Motor neuron (in vitro differentiated cells): ENCODE results near the gene GRHPR. TPM values are rescaled to one million over a fixed set of nuclear protein-coding genes. Genes with fewer than 3 reads are reported as not detected.

ENCODE experiments used
- ATAC-seq, 8 experiments: fragments of 200-7000 bp; cut with Tn5 transposase; replicated peaks in 6 of 8; 2 replicates each; pipeline ENCODE4 v1.8.0; 2021; ENCODE audit warnings: mild to moderate bottlenecking in 8 of 8, moderate library complexity in 8 of 8
- H3K27ac ChIP-seq, 2 donors: fragments of 250-450 bp; sonication (Bioruptor Pico); 2 replicates each; pipeline ENCODE4 v1.9.0; 2021; ENCODE audit warnings: antibody characterized with exemption in 2 of 2, mild to moderate bottlenecking in 2 of 2, moderate library complexity in 1 of 2
- H3K4me1 ChIP-seq, 2 donors: fragments of 250-450 bp; sonication (Bioruptor Pico); replicated peaks in 1 of 2; 2 replicates each; pipeline ENCODE4 v1.6.1; 2021; ENCODE audit warnings: antibody characterized with exemption in 2 of 2, mild to moderate bottlenecking in 2 of 2, moderate library complexity in 1 of 2
- H3K4me3 ChIP-seq, 5 donors: fragments of 250-450 bp; sonication (Bioruptor Pico); 2 replicates each; pipeline ENCODE4 v1.9.0; 2021; ENCODE audit warnings: antibody characterized with exemption in 5 of 5, mild to moderate bottlenecking in 5 of 5, moderate library complexity in 4 of 5
- WGBS, 10 experiments: fragments of 450-650 bp; shearing (Covaris generic); methylation state at CpG; one replicate each; pipeline ENCODE4 v1.0.0; 2022; 5-methylcytosine and 5-hydroxymethylcytosine counted together
- in situ Hi-C, 9 experiments: fragments of 400-800 bp; cut with MboI; loops; one replicate each; pipeline ENCODE4 v1.15.0; 2021; ENCODE audit warnings: low sequenced_read_pairs in 9 of 9, low pct_unique_long_range_greater_than_20kb in 2 of 9; ENCODE audit not compliant: unreplicated experiment in 9 of 9
- total RNA-seq, 8 experiments: library from RNA; unstranded; fragments of 300-600 nt; gene quantifications; 2 replicates each; pipeline versions ENCODE4 v1.2.3 to v1.2.4, GENCODE V29; 2022

Gene GRHPR
- total RNA-seq, 8 experiments from 2014 or later: 69.7 to 150 (median 102) TPM

DNA sequence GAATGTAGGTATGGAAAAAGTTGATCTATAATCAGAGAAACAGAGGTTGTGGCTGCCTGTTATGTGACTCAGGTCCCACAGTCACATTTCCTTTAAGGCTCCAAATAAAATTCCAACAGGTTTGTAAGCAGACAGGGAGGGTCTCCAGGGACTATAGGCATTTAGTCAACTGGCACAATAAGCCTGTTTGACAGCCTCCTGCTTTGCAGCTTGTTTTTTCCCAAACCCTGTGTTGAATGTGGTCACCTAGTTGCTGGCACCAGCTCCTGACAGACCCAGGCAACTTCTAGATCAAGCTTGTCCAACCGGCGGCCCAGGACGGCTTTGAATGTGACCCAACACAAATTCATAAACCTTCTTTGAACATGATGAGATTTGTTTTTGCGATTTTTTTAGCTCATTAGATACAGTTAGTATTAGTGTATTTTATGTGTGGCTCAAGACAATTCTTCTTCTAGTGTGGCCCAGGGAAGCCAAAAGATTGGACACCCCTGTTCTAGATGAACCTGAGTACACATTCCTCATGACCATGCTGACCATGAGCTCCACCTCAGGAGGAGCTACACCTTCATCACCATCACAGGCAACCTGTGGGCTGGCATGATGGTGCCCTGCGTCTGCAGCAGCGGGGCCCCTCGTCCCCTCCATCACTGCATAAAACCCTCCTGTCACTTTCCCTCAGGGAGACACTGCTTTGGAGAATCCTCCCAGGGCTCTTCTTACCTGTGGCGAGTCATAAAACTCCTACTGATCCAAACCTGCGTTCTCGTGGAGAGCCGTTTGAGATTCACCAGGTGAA is 15.7 kb upstream of the GRHPR start:
- no peak for ATAC-seq
- Histone ChIP-seq H3K4me1 (no peaks in the 10 kb centered on the region), H3K4me3 (no peak overlapping the region), H3K27ac (no peak overlapping the region)
- in situ Hi-C loops: loop anchor here in 1 of 9 experiments (10.0 kb wide), 1 partner anchor 412 kb away; no protein-coding TSS in a partner anchor
- WGBS, 10 experiments: 30 to 100% (median 94%) methylated on average over 1 to 6 of the region's 11 CpGs; no CpG with 5 or more reads in 4 of the 10 experiments

DNA sequence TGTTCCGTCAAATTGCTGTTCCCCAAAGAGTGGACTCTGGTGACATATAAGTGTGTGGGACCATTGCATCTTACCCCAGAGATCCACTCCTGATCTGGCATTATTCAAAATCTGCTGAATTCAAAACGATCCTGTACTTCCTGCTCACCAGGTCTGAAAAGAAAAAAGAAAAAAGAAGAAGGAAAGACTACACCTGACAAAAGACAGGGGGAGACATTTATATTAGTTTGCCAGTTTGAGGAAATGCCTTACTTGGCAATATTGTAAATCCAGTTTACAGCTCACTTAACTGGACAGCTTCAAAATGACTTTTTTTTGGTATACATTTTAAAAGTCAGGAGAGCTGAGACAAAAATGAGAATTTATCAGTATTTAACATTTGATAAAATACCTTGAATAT is 15.0 kb upstream of the GRHPR start:
- ATAC-seq: no peak
- Histone ChIP-seq H3K27ac (no peak overlapping the region), H3K4me3 (no peak overlapping the region), H3K4me1 (no peaks in the 10 kb centered on the region)
- WGBS, 10 experiments: 0 to 67% (median 43%) methylated on average over 1 to 2 of the region's 2 CpGs; no CpG with 5 or more reads in 2 of the 10 experiments
- in situ Hi-C loops: loop anchor here in 1 of 9 experiments (10.0 kb wide), 1 partner anchor 413 kb away; no protein-coding TSS in a partner anchor

DNA sequence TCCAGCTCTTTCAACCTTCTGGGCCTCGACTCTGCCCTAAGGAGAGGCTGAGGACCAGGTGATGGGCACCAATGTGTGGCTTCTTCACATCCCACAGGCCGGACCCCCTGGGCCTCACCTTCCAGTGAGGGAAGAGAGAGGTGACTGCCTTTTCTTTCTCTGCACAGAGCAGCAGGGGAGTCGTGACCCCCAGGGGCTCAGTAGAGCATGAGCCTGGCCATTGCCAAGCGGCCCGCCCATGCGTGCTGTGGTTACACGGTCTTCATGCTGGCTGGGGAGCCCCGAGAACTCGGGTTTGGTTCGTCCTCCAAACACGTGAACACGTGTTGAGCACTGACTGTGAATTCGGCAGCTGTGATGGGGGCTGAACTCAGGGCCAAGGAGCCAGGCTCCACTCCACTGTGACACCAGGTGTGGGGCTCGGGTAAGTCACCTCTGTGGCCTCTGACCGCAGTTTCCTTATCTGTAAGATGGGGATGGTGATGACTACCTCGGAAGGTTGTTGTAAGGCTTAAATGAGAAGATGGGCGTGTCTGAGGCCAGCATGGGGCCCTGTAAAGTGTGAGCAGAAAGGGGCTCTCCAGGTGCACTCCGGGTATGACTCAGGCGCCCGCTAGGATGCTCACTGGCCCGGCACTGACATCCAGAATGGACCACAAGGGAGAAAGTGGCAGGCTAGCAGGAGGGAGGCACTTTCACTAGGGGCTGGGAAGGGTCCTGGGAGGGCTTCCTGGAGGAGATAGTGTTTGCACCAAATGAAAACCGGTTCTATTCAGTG is 13.4 kb upstream of the GRHPR start:
- 21 to 100% (median 66%) methylated on average over 1 to 6 of the region's 22 CpGs; no CpG with 5 or more reads in 4 of the 10 experiments for WGBS, 10 experiments
- Histone ChIP-seq H3K27ac (no peak overlapping the region), H3K4me1 (no peaks in the 10 kb centered on the region), H3K4me3 (no peak overlapping the region)
- ATAC-seq: no peak
- in situ Hi-C loops: loop anchor here in 1 of 9 experiments (10.0 kb wide), 1 partner anchor 414 kb away; no protein-coding TSS in a partner anchor

DNA sequence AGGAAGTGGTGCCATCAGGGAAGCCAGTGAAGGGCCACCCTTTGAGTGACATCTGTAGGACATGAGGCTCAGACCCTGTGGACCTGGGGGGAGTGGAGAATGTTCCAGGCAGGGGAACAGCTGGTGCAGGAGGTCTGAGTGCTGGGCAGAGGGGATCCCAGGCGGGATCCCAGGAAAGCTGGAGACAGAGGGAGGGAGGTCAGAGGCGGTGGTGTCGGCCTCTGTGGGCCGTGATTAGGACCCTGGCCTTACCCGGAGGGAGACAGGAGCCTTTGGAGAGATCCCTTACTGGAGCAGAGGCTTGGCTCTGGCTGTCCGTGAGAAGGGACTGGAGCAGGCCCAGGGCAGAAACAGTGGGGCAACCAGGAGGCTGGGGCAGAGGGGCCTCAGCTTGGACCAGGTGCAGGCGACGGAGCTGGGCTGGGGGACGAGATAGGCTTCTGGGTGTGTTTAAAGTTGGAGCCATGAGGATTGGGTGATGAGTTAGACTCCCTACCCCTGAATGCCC is 12.1 kb upstream of the GRHPR start:
- no peak overlapping the region for H3K27ac ChIP-seq
- no peak for ATAC-seq
- in situ Hi-C loops: no loop called here
- no peak overlapping the region for H3K4me3 ChIP-seq
- 65 to 80% (median 80%) methylated on average over 1 to 7 of the region's 9 CpGs; no CpG with 5 or more reads in 7 of the 10 experiments for WGBS, 10 experiments
- H3K4me1 ChIP-seq: no peaks in the 10 kb centered on the region

DNA sequence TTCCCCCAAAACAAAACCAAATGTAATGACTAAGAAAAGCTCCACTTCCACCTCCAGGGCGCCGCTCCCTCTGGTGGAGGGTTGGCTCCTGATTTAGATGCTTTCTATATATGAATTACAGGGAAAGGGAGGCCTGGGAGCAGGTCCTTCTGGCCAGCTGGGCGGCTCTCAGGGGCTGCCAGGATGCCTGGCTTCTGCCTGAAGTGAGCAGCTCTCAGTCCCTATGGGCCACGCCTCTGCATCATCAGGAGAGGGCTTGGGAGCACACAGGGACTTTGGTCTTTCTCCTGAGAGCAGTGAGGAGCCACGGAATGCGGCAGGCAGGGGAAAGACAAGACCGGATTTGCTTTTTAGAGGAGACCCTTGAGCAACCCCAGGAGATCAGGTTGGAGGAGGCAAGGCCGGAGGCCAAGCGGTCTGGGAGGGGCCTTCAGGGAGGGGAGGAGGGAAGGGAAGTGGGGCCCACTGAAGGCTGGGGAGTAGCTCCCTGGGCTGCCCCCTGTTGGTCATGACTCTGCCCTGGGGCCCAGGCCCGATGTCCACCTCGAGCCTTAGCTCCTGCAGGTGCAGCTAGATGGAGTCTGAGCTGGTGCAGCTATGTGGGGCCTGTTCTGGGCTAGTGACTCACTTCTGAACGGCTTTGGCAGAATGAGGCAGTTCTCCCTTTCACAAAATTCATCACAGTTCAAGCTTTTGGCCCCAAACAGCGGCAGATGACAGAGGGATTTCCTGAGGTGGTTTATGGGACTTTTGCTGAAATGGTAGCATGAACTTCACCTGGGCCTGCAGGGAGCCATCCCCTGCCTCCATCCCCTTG is 11.3 kb upstream of the GRHPR start:
- in situ Hi-C loops: no loop called here
- H3K4me1 ChIP-seq: no peaks in the 10 kb centered on the region
- no peak overlapping the region for H3K4me3 ChIP-seq
- ATAC-seq: peak in 3 of 8 experiments; percentile 6 to 42 (median 11)
- no peak overlapping the region for H3K27ac ChIP-seq
- WGBS, 10 experiments: 67 to 100% (median 83%) methylated on average over 1 to 5 of the region's 13 CpGs; no CpG with 5 or more reads in 4 of the 10 experiments

DNA sequence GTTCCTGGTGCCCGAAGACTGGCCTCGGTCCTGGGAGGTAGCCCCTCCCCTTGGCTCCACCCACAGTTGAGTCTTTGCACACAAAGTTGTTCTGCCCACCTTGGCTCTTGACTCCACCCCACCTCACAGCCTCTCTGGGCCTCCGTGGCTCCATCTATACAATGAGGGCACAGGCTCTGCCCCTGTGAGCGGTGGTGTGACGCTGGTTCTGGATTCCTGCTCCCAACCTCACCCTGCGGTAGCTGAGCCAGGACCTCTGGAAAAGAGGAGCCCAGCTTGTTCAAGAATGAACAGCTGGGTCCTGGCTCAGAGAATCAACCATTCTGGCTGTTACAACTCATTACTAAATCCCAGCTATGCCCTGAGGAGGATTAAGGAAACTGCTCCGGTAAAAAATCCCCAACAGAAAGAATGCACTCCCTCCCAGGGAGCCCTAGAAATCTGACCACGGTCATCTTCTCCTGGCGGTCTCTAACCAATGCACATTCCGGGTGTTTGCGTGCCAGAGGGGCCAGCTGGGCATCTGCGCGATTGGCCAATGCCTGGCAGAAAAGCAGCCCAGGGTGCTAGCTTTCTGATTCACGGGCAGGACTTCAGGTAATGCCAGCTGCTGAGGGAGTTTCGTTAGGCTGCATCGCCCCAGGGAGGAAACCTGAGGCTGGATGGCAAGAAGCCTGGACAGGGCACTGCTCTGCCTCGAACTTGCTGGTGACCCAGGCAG is 9.9 kb upstream of the GRHPR start:
- Histone ChIP-seq H3K27ac (no peak overlapping the region), H3K4me1 (no peaks in the 10 kb centered on the region), H3K4me3 (no peak overlapping the region)
- ATAC-seq: peak in 1 of 8 experiments; percentile 15
- in situ Hi-C loops: no loop called here
- WGBS, 10 experiments: 20 to 92% (median 60%) methylated on average over 1 to 16 of the region's 17 CpGs; no CpG with 5 or more reads in 4 of the 10 experiments

DNA sequence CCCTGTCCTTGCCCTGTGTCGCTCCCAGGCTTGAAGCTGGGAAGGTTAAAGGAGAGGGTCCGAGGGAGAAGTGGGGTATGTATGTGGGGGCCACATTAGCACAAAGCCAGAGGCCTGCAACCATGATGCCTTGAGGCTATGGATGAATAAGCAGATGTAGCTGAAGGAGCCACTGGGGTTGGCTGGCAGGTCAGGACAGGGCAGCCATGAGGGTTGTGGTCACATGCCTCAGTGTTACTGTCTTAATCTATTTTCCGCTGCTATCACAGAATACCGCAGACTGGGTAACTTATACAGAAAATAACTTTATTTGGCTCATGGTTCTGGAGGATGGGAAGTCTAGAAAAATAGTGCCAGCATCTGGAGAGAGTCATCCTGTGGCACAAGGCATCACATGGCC is 9.2 kb upstream of the GRHPR start:
- H3K27ac ChIP-seq: no peak overlapping the region
- no peaks in the 10 kb centered on the region for H3K4me1 ChIP-seq
- WGBS, 10 experiments: 52 to 100% (median 87%) methylated on average over 1 to 4 of the region's 4 CpGs; no CpG with 5 or more reads in 4 of the 10 experiments
- ATAC-seq: no peak
- in situ Hi-C loops: no loop called here
- H3K4me3 ChIP-seq: no peak overlapping the region

DNA sequence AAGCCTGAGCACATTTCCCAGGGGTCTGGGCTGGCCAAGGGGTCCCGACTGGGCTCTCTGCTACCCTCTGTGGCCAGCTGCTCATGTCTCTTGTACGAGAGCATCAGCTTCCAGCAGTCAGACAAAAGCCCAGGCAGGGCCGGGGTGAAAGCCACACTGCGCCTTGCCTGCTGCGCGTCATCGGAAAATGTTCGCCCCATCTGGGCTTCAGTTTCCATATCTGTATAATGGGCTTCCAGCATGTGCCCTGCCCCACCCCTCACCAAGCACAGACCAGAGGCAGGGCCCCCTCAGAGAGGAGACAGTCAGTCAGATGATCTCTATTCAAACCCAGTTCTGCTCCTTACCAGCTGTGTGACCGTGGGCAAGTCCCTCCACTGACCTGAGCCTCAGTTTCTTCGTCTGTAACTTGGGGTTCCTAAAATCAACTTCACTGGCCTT is 8.0 kb upstream of the GRHPR start:
- no peaks in the 10 kb centered on the region for H3K4me1 ChIP-seq
- no peak overlapping the region for H3K27ac ChIP-seq
- ATAC-seq: no peak
- WGBS, 10 experiments: 0 to 80% (median 40%) methylated on average over 1 of the region's 10 CpGs; no CpG with 5 or more reads in 7 of the 10 experiments
- in situ Hi-C loops: no loop called here
- H3K4me3 ChIP-seq: no peak overlapping the region

DNA sequence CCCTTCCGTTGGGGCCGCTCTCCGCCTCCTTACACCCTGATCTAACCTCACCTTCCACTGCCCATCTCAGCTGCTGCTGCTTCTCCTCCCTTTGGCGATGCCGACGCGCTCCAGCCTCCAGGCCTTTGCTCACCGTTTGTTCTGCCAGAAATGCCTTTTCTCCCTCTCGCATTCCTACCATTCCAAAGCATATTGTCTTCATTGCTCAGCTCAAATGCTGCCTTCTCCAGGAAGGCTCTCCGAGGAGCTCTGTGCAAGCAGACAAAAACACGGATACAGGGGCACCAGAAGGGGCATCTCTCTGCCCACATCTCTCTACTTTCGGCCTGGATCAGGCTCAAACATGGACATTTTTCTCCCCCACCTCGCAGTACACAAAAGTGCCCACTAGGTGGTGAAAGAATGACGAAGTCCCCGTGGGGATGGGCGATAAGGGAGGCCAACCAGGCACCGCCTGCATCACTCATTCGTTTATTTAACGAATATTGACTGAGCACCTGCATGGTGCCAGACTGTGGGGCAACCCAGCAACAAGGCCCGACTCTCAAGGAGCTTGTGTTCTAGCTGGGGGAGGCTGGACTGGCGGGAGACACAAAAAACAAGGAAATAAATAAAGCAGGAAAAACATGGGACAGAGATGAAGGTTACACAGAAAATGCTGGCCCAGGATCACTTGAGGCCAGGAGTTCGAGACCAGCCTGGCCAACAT is 7.3 kb upstream of the GRHPR start:
- H3K27ac ChIP-seq: no peak overlapping the region
- H3K4me3 ChIP-seq: no peak overlapping the region
- in situ Hi-C loops: no loop called here
- ATAC-seq: peak; percentile 65 to 87 (median 75)
- 12 to 93% (median 33%) methylated on average over 1 to 21 of the region's 22 CpGs for WGBS, 10 experiments
- H3K4me1 ChIP-seq: no peaks in the 10 kb centered on the region

DNA sequence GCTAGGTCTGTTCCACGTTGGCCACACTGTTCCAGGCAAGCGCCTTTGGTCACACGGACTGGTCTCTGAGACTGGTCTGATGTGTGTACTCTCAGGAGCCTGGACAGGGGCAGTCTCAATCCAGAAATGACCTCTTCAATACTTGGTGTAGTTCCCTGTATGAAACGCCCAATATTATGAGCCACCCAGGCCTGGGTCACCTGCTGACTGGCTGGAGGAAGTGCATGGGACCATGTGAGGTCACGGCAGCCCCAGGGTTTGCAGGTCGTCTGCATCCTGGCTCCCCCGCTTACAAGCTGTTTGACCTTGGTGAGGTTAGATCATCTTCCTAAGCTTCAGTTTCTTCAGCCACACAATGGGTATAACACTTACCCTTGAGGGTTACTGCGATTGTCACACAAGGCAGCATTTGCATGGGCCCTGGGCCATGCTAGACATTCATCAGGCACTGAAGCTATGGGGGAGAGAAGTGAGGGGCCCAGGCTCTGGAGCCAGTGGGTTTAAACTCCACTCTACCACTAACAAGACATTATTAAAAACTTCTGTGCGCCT is 5.2 kb upstream of the GRHPR start:
- 50 to 100% (median 80%) methylated on average over 1 to 5 of the region's 9 CpGs; no CpG with 5 or more reads in 3 of the 10 experiments for WGBS, 10 experiments
- in situ Hi-C loops: no loop called here

DNA sequence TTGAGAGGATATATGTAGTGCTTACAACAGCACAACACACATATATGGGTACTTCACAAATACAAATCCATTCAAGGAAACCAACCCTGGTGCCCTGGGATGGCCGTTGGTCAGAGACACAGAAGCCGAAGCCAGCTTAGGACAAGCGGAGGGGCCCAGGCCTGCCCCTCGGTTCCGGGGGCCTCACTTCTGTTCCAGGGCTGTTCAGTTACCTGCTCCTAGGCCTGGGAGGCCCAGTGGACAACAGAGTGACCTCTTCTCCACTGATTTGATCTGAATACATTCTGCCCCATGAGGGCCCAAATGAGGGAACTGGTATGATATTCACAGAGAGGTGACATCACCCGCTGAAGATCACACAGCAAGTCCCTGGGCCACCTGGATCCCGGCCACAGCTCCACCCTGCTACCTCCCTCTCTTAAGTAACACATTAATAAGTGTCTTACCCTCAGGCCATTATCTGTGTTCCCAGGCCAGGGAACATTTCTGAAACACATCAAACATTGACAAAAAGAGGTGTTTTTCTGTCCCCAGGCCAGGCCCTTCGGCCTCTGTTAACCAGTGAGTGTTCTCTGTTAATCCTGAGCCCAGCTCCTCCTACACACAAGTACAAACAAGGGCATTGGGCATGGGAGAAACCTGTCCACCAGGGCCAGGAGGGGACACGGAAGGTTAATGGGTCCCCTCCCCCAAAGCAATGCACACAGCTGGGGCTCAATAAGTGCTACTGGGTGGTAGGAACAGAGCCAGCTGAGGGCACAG is 4.5 kb upstream of the GRHPR start:
- Histone ChIP-seq H3K4me3 (no peak overlapping the region), H3K4me1 (peaks cover 7 to 8% of the 10 kb centered on the region in 2 donors), H3K27ac (no peak overlapping the region)
- in situ Hi-C loops: no loop called here
- no peak for ATAC-seq
- WGBS, 10 experiments: 63 to 100% (median 83%) methylated on average over 1 to 3 of the region's 9 CpGs; no CpG with 5 or more reads in 3 of the 10 experiments

More for the DNA sequence above, 5.2 kb upstream of the GRHPR start:
- H3K4me3 ChIP-seq: no peak overlapping the region
- peaks cover 7 to 8% of the 10 kb centered on the region in 2 donors for H3K4me1 ChIP-seq
- ATAC-seq: no peak
- H3K27ac ChIP-seq: no peak overlapping the region
